ENCODE data around the gene PLXNA1.

Gene PLXNA1

GRCh38 chr3:126990890-126991289, 8.0 kb downstream of the PLXNA1 start:
- no peak for TF ChIP-seq CTCF (IDR thresholded peaks at IDR 0.05; ENCODE audit: low read length, missing control alignments)
- no peak overlapping the region for H3K4me3 ChIP-seq (replicated peaks; ENCODE audit: low read depth, low read length)
- no peak for DNase-seq (ENCODE audit: low read depth)

- no peak for DNase-seq (ENCODE audit: low read depth)
- no peak for TF ChIP-seq CTCF (IDR thresholded peaks at IDR 0.05; ENCODE audit: low read length, missing control alignments)
- no peak overlapping the region for H3K4me3 ChIP-seq (replicated peaks; ENCODE audit: low read depth, low read length)
Observed at GRCh38 chr3:126991366-126992200, 8.7 kb downstream of the PLXNA1 start.

GRCh38 chr3:126992216-126992615, 9.3 kb downstream of the PLXNA1 start:
- H3K4me3 ChIP-seq (replicated peaks; ENCODE audit: low read depth, low read length): no peak overlapping the region
- TF ChIP-seq CTCF (IDR thresholded peaks at IDR 0.05; ENCODE audit: low read length, missing control alignments): no peak
- no peak for DNase-seq (ENCODE audit: low read depth)

- H3K4me3 ChIP-seq (replicated peaks; ENCODE audit: low read depth, low read length): no peak overlapping the region
- DNase-seq (ENCODE audit: low read depth): no peak
Observed at GRCh38 chr3:126992776-126993175, 9.9 kb downstream of the PLXNA1 start.

GRCh38 chr3:126993436-126993835, 10.5 kb downstream of the PLXNA1 start:
- TF ChIP-seq CTCF (IDR thresholded peaks at IDR 0.05; ENCODE audit: low read length, missing control alignments): no peak
- no peak for DNase-seq (ENCODE audit: low read depth)

More at GRCh38 chr3:126992776-126993175, 9.9 kb downstream of the PLXNA1 start:
- TF ChIP-seq CTCF (IDR thresholded peaks at IDR 0.05; ENCODE audit: low read length, missing control alignments): no peak

GRCh38 chr3:126994661-126995245, 11.8 kb downstream of the PLXNA1 start:
- DNase-seq (ENCODE audit: low read depth): no peak
- no peak for TF ChIP-seq CTCF (IDR thresholded peaks at IDR 0.05; ENCODE audit: low read length, missing control alignments)
- H3K4me3 ChIP-seq (replicated peaks; ENCODE audit: low read depth, low read length): no peak overlapping the region

More at GRCh38 chr3:126993436-126993835, 10.5 kb downstream of the PLXNA1 start:
- H3K4me3 ChIP-seq (replicated peaks; ENCODE audit: low read depth, low read length): no peak overlapping the region

Measured in fibroblast of pulmonary artery (primary cell).